ENCODE data around the gene ECT2L.

GRCh38 chr6:138814179-138814834, 18.4 kb downstream of the ECT2L start:
- no peak for TF ChIP-seq CTCF (conservative IDR thresholded peaks at IDR 0.05; ENCODE audit: low read depth, low read length)
- no peak for TF ChIP-seq MAZ (IDR thresholded peaks at IDR 0.05; ENCODE audit: borderline replicate concordance, low read depth, low read length)
- TF ChIP-seq POLR2A (IDR thresholded peaks at IDR 0.05; ENCODE audit: low read depth, low read length): no peak
- no peak for TF ChIP-seq USF2 (IDR thresholded peaks at IDR 0.05; ENCODE audit: low read depth, low read length)
- TF ChIP-seq MXI1 (IDR thresholded peaks at IDR 0.05; ENCODE audit: borderline replicate concordance, low read depth, low read length): no peak
- TF ChIP-seq RAD21 (IDR thresholded peaks at IDR 0.05; ENCODE audit: low read length): no peak
- no peak for TF ChIP-seq CHD1 (IDR thresholded peaks at IDR 0.05; ENCODE audit: low read depth, low read length)
- no peak for TF ChIP-seq MAFK (IDR thresholded peaks at IDR 0.05; ENCODE audit: low read depth, low read length)
- no peak for TF ChIP-seq CEBPB (IDR thresholded peaks at IDR 0.05; ENCODE audit: low read depth, low read length)
- TF ChIP-seq BHLHE40 (IDR thresholded peaks at IDR 0.05; ENCODE audit: low read depth, low read length): no peak
- no peak for TF ChIP-seq ELK1 (IDR thresholded peaks at IDR 0.05; ENCODE audit: borderline replicate concordance, low read depth, low read length)
- TF ChIP-seq SMC3 (IDR thresholded peaks at IDR 0.05; ENCODE audit: low read depth, low read length): no peak
